IPS DF 19.7 (cell line): Measurements from ENCODE around the gene OLA1.

Experiments
- DNase-seq: peaks from one replicate; pipeline ENCODE4 v3.0.0-alpha.2; 2013; ENCODE audit warnings: low read depth, low spot score

OLA1 gene

GRCh38 chr2:174180165-174180724 lies 68.1 kb downstream of the OLA1 start:
- DNase-seq, result no peak

GRCh38 chr2:174177316-174177890 lies 70.9 kb downstream of the OLA1 start:
- DNase-seq, result no peak

GRCh38 chr2:174176898-174177297 lies 71.4 kb downstream of the OLA1 start:
- no peak for DNase-seq

GRCh38 chr2:174174741-174175140 lies 73.6 kb downstream of the OLA1 start:
- no peak for DNase-seq

- no peak for DNase-seq
These were observed 75.5 kb downstream of the OLA1 start for GRCh38 chr2:174172802-174173355.

GRCh38 chr2:174171686-174172445 lies 76.5 kb downstream of the OLA1 start:
- no peak for DNase-seq

- DNase-seq, result no peak
These were observed 79.0 kb downstream of the OLA1 start for GRCh38 chr2:174169372-174169771.

- no peak for DNase-seq
These were observed 82.1 kb downstream of the OLA1 start for GRCh38 chr2:174166261-174166660.

- DNase-seq, result no peak
These were observed 86.8 kb downstream of the OLA1 start for GRCh38 chr2:174161490-174161889.

- peak; percentile 38 for DNase-seq
These were observed 90.3 kb downstream of the OLA1 start for GRCh38 chr2:174158003-174158402.

GRCh38 chr2:174157053-174157452 lies 91.3 kb downstream of the OLA1 start:
- no peak for DNase-seq

- no peak for DNase-seq
These were observed 94.3 kb downstream of the OLA1 start for GRCh38 chr2:174153757-174154680.

- DNase-seq, result no peak
These were observed 98.8 kb downstream of the OLA1 start for GRCh38 chr2:174149530-174149929.

GRCh38 chr2:174148833-174149232 lies 99.5 kb downstream of the OLA1 start:
- no peak for DNase-seq

GRCh38 chr2:174145827-174146226 lies 102.5 kb downstream of the OLA1 start:
- no peak for DNase-seq

- DNase-seq, result no peak
These were observed 106.0 kb downstream of the OLA1 start for GRCh38 chr2:174142290-174142689.

GRCh38 chr2:174138161-174138560 lies 110.2 kb downstream of the OLA1 start:
- no peak for DNase-seq

- DNase-seq, result no peak
These were observed 112.4 kb downstream of the OLA1 start for GRCh38 chr2:174135981-174136380.

- DNase-seq, result no peak
These were observed 123.2 kb downstream of the OLA1 start for GRCh38 chr2:174125090-174125489.

GRCh38 chr2:174124181-174124580 lies 124.2 kb downstream of the OLA1 start:
- peak; percentile 48 for DNase-seq

GRCh38 chr2:174122185-174122584 lies 126.1 kb downstream of the OLA1 start:
- DNase-seq, result no peak

- DNase-seq, result no peak
These were observed 126.7 kb downstream of the OLA1 start for GRCh38 chr2:174121612-174122011.
